BLaER1 (cell line): ENCODE results near the gene MYZAP.

Experiments
- H3K27ac ChIP-seq: shearing (Covaris generic); formaldehyde crosslinking; 2 replicates; pipeline ENCODE4 v1.8.1; 2022
- H3K27me3 ChIP-seq: shearing (Covaris generic); formaldehyde crosslinking; 2 replicates; pipeline ENCODE4 v1.8.1; 2022
- H3K36me3 ChIP-seq: shearing (Covaris generic); formaldehyde crosslinking; 2 replicates; pipeline ENCODE4 v1.8.1; 2022
- H3K4me1 ChIP-seq: shearing (Covaris generic); formaldehyde crosslinking; 2 replicates; pipeline ENCODE4 v1.8.1; 2022
- H3K4me2 ChIP-seq: shearing (Covaris generic); formaldehyde crosslinking; 2 replicates; pipeline ENCODE4 v1.8.1; 2022
- H3K4me3 ChIP-seq: shearing (Covaris generic); formaldehyde crosslinking; 2 replicates; pipeline ENCODE4 v1.8.1; 2022
- H3K9ac ChIP-seq: shearing (Covaris generic); formaldehyde crosslinking; 2 replicates; pipeline ENCODE4 v1.8.1; 2022
- H3K9me3 ChIP-seq: shearing (Covaris generic); formaldehyde crosslinking; 2 replicates; pipeline ENCODE4 v1.8.1; 2022
- H4K20me1 ChIP-seq: shearing (Covaris generic); formaldehyde crosslinking; 2 replicates; pipeline ENCODE4 v1.8.1; 2022
- Cebpa-rat ChIP-seq: shearing (Covaris generic); IDR thresholded peaks from 2 replicates; pipeline ENCODE4 v1.8.1; 2022

MYZAP gene

GRCh38 chr15:57591237-57591821 is 375 bp upstream of the MYZAP start:
- Histone ChIP-seq H3K9ac (no peak overlapping the region), H3K4me1 (peaks cover 8% of the 10 kb centered on the region), H3K4me3 (no peak overlapping the region), H3K27ac (no peak overlapping the region), H4K20me1 (no peaks in the 10 kb centered on the region), H3K36me3 (no peaks in the 10 kb centered on the region), H3K27me3 (peaks cover 21% of the 10 kb centered on the region), H3K4me2 (no peak overlapping the region), H3K9me3 (peaks cover 11% of the 10 kb centered on the region)
- TF ChIP-seq Cebpa-rat = no peak

- H3K27ac ChIP-seq = no peak overlapping the region
- H3K36me3 ChIP-seq = no peaks in the 10 kb centered on the region
- H3K27me3 ChIP-seq = peaks cover 21% of the 10 kb centered on the region
- peaks cover 11% of the 10 kb centered on the region for H3K9me3 ChIP-seq
- peaks cover 8% of the 10 kb centered on the region for H3K4me1 ChIP-seq
- no peak for TF ChIP-seq Cebpa-rat
- no peak overlapping the region for H3K9ac ChIP-seq
- no peaks in the 10 kb centered on the region for H4K20me1 ChIP-seq
- H3K4me3 ChIP-seq = no peak overlapping the region
- H3K4me2 ChIP-seq = no peak overlapping the region
Measured at GRCh38 chr15:57592426-57592825, 722 bp downstream of the MYZAP start.

- Histone ChIP-seq H3K4me1 (peaks cover 8% of the 10 kb centered on the region), H3K4me3 (no peak overlapping the region), H3K4me2 (no peak overlapping the region), H3K9ac (no peak overlapping the region), H4K20me1 (no peaks in the 10 kb centered on the region), H3K9me3 (peaks cover 11% of the 10 kb centered on the region), H3K36me3 (no peaks in the 10 kb centered on the region), H3K27me3 (peaks cover 21% of the 10 kb centered on the region), H3K27ac (no peak overlapping the region)
- TF ChIP-seq Cebpa-rat = no peak
Measured at GRCh38 chr15:57592836-57593420, 1.2 kb downstream of the MYZAP start.

GRCh38 chr15:57594479-57594878 is 2.8 kb downstream of the MYZAP start:
- Histone ChIP-seq H3K9me3 (peaks cover 11% of the 10 kb centered on the region), H3K9ac (no peak overlapping the region), H3K4me1 (peaks cover 13% of the 10 kb centered on the region), H3K36me3 (no peaks in the 10 kb centered on the region), H3K27me3 (peaks cover 21% of the 10 kb centered on the region), H3K4me3 (no peak overlapping the region), H3K27ac (no peak overlapping the region), H4K20me1 (no peaks in the 10 kb centered on the region), H3K4me2 (0 out of 2 replicates have a peak overlapping the region, but pooled peaks have one; percentile 22)
- TF ChIP-seq Cebpa-rat = peak; percentile 33; the same call in 1 of the 2 replicates

GRCh38 chr15:57595011-57595866 is 3.5 kb downstream of the MYZAP start:
- H3K27ac ChIP-seq = no peak overlapping the region
- H3K9me3 ChIP-seq = peaks cover 11% of the 10 kb centered on the region
- H3K27me3 ChIP-seq = peaks cover 21% of the 10 kb centered on the region
- H3K4me2 ChIP-seq = peak overlapping the region; percentile 22; the same call in 1 of the 2 replicates
- no peaks in the 10 kb centered on the region for H3K36me3 ChIP-seq
- no peak overlapping the region for H3K4me3 ChIP-seq
- no peak for TF ChIP-seq Cebpa-rat
- no peak overlapping the region for H3K9ac ChIP-seq
- no peaks in the 10 kb centered on the region for H4K20me1 ChIP-seq
- peaks cover 14% of the 10 kb centered on the region for H3K4me1 ChIP-seq

GRCh38 chr15:57596301-57596855 is 4.7 kb downstream of the MYZAP start:
- no peaks in the 10 kb centered on the region for H3K36me3 ChIP-seq
- H4K20me1 ChIP-seq = no peaks in the 10 kb centered on the region
- H3K4me1 ChIP-seq = peaks cover 14% of the 10 kb centered on the region
- H3K27me3 ChIP-seq = peaks cover 14% of the 10 kb centered on the region
- no peak overlapping the region for H3K4me2 ChIP-seq
- no peak overlapping the region for H3K27ac ChIP-seq
- H3K9ac ChIP-seq = no peak overlapping the region
- peaks cover 11% of the 10 kb centered on the region for H3K9me3 ChIP-seq
- no peak for TF ChIP-seq Cebpa-rat
- no peak overlapping the region for H3K4me3 ChIP-seq

- H3K4me3 ChIP-seq = no peak overlapping the region
- no peak overlapping the region for H3K9ac ChIP-seq
- peaks cover 9% of the 10 kb centered on the region for H3K27me3 ChIP-seq
- peaks cover 8% of the 10 kb centered on the region for H3K9me3 ChIP-seq
- H3K27ac ChIP-seq = no peak overlapping the region
- no peak for TF ChIP-seq Cebpa-rat
- H4K20me1 ChIP-seq = no peaks in the 10 kb centered on the region
- H3K36me3 ChIP-seq = no peaks in the 10 kb centered on the region
- H3K4me2 ChIP-seq = no peak overlapping the region
- H3K4me1 ChIP-seq = peaks cover 14% of the 10 kb centered on the region
Measured at GRCh38 chr15:57596978-57597377, 5.3 kb downstream of the MYZAP start.

GRCh38 chr15:57597431-57597830 is 5.7 kb downstream of the MYZAP start:
- Histone ChIP-seq H3K9me3 (0 out of 2 replicates have a peak, but pooled peaks cover 5% of the 10 kb centered on the region), H3K4me3 (no peak overlapping the region), H3K4me2 (no peak overlapping the region), H4K20me1 (no peaks in the 10 kb centered on the region), H3K9ac (no peak overlapping the region), H3K27me3 (peaks cover 5% of the 10 kb centered on the region; the same call in 1 of the 2 replicates), H3K4me1 (peaks cover 14% of the 10 kb centered on the region), H3K36me3 (no peaks in the 10 kb centered on the region), H3K27ac (no peak overlapping the region)
- TF ChIP-seq Cebpa-rat = no peak

GRCh38 chr15:57598346-57598745 is 6.6 kb downstream of the MYZAP start:
- peaks cover 14% of the 10 kb centered on the region for H3K4me1 ChIP-seq

More at GRCh38 chr15:57598346-57598745, 6.6 kb downstream of the MYZAP start:
- Histone ChIP-seq H3K9me3 (no peaks in the 10 kb centered on the region), H3K36me3 (no peaks in the 10 kb centered on the region), H3K4me2 (no peak overlapping the region), H3K27me3 (no peaks in the 10 kb centered on the region), H3K9ac (no peak overlapping the region), H3K4me3 (no peak overlapping the region), H3K27ac (no peak overlapping the region), H4K20me1 (no peaks in the 10 kb centered on the region)
- no peak for TF ChIP-seq Cebpa-rat
